ENCODE data around the gene MBD2. TPM values are rescaled to one million over a fixed set of nuclear protein-coding genes. Genes with fewer than 3 reads are reported as not detected.
A peak's percentile ranks its signal among the peaks of the same experiment; 100 is the strongest.

The MBD2 gene
- total RNA-seq, 2 experiments from 2014 or later, result 39.2 to 176 TPM

- no peak for TF ChIP-seq CTCF (conservative IDR thresholded peaks at IDR 0.05; ENCODE audit: low read length)
- no peak for TF ChIP-seq EZH2phosphoT487 (IDR thresholded peaks at IDR 0.05; ENCODE audit: borderline replicate concordance, low read depth, low read length)
- ChIA-PET CTCF (ENCODE audit: unreplicated experiment) (interaction anchor here (1.4 kb wide), 1 partner anchor 46 kb away, joined by 3 read pairs; no protein-coding TSS in a partner anchor), POLR2A (interaction anchor here (0.6 to 3.3 kb wide), 8 partner anchors 17 to 89 kb away, joined by 3 to 17 read pairs (median 5); partner anchors contain the start of genes C18orf54 and STARD6)
- peak overlapping the region; percentile 91 for H3K27ac ChIP-seq (ENCODE audit: low read depth, low read length, poor library complexity, severe bottlenecking)
- H4K20me1 ChIP-seq (ENCODE audit: insufficient read depth, low read length), result no peaks in the 10 kb centered on the region
- peaks cover 18% of the 10 kb centered on the region; the same call in 1 of the 2 replicates for H3K79me2 ChIP-seq (ENCODE audit: insufficient read depth, low read depth, low read length)
- peak overlapping the region; percentile 99 for H3K4me2 ChIP-seq (ENCODE audit: low read length)
- no peak for DNase-seq (ENCODE audit: low spot score)
- H3K9me2 ChIP-seq (ENCODE audit: insufficient read depth, low read length), result no peaks in the 10 kb centered on the region
- intact Hi-C loops (cut with micrococcal nuclease; ENCODE audit: unreplicated experiment), result loop anchor here (1.0 to 2.0 kb wide), 3 partner anchors 21 to 88 kb away; partner anchors contain the start of genes C18orf54 and STARD6
- peak overlapping the region; percentile 85; the same call in 1 of the 2 replicates for H2AFZ ChIP-seq (ENCODE audit: low read length)
- H3K4me1 ChIP-seq (ENCODE audit: insufficient read depth, low read length, poor library complexity, severe bottlenecking), result peaks cover 58% of the 10 kb centered on the region
- H3K36me3 ChIP-seq (ENCODE audit: insufficient read depth, low read length), result no peaks in the 10 kb centered on the region
- no peaks in the 10 kb centered on the region for H3K9me3 ChIP-seq (ENCODE audit: low read length)
- BruUV-seq (replicated peaks), result TSS peak; percentile 92
- peak overlapping the region; percentile 75 for H3K4me3 ChIP-seq (ENCODE audit: low read depth, low read length, poor library complexity, severe bottlenecking)
These were observed 44.3 kb upstream of the MBD2 start for GRCh38 chr18:54268751-54269150.

GRCh38 chr18:54267701-54268100, 43.2 kb upstream of the MBD2 start:
- Histone ChIP-seq H3K4me2 (ENCODE audit: low read length) (no peak overlapping the region), H4K20me1 (ENCODE audit: insufficient read depth, low read length) (no peaks in the 10 kb centered on the region), H3K4me3 (ENCODE audit: low read depth, low read length, poor library complexity, severe bottlenecking) (no peak overlapping the region), H3K27ac (ENCODE audit: low read depth, low read length, poor library complexity, severe bottlenecking) (no peak overlapping the region), H3K4me1 (ENCODE audit: insufficient read depth, low read length, poor library complexity, severe bottlenecking) (peaks cover 63% of the 10 kb centered on the region), H3K36me3 (ENCODE audit: insufficient read depth, low read length) (no peaks in the 10 kb centered on the region), H3K9me2 (ENCODE audit: insufficient read depth, low read length) (no peaks in the 10 kb centered on the region), H3K79me2 (ENCODE audit: insufficient read depth, low read depth, low read length) (peaks cover 18% of the 10 kb centered on the region; the same call in 1 of the 2 replicates), H3K9me3 (ENCODE audit: low read length) (no peaks in the 10 kb centered on the region), H2AFZ (ENCODE audit: low read length) (0 out of 2 replicates have a peak overlapping the region, but pooled peaks have one; percentile 8)
- intact Hi-C loops (cut with micrococcal nuclease; ENCODE audit: unreplicated experiment), result loop anchor here (2.0 kb wide), 1 partner anchor 89 kb away; the partner anchor contains the start of genes C18orf54 and STARD6
- DNase-seq (ENCODE audit: low spot score), result no peak
- no TSS peak for BruUV-seq (replicated peaks)
- TF ChIP-seq EZH2phosphoT487 (IDR thresholded peaks at IDR 0.05; ENCODE audit: borderline replicate concordance, low read depth, low read length), result no peak
- no peak for TF ChIP-seq CTCF (conservative IDR thresholded peaks at IDR 0.05; ENCODE audit: low read length)
- ChIA-PET CTCF (ENCODE audit: unreplicated experiment) (no interaction called here), POLR2A (interaction anchor here (0.6 to 4.0 kb wide), 7 partner anchors 30 to 97 kb away, joined by 3 to 21 read pairs (median 4); no protein-coding TSS in a partner anchor)

GRCh38 chr18:54263904-54264336, 39.5 kb upstream of the MBD2 start:
- H3K4me2 ChIP-seq (ENCODE audit: low read length), result peak overlapping the region; percentile 62
- H3K36me3 ChIP-seq (ENCODE audit: insufficient read depth, low read length), result no peaks in the 10 kb centered on the region
- peak overlapping the region; percentile 30 for H3K4me3 ChIP-seq (ENCODE audit: low read depth, low read length, poor library complexity, severe bottlenecking)
- H3K4me1 ChIP-seq (ENCODE audit: insufficient read depth, low read length, poor library complexity, severe bottlenecking), result peaks cover 63% of the 10 kb centered on the region
- peak overlapping the region; percentile 99 for H2AFZ ChIP-seq (ENCODE audit: low read length)
- ChIA-PET CTCF (ENCODE audit: unreplicated experiment) (no interaction called here), POLR2A (interaction anchor here (0.9 to 4.0 kb wide), 7 partner anchors 13 to 45 kb away, joined by 3 to 21 read pairs (median 9); partner anchors contain the start of gene MBD2)
- intact Hi-C loops (cut with micrococcal nuclease; ENCODE audit: unreplicated experiment), result no loop called here
- no peaks in the 10 kb centered on the region for H3K79me2 ChIP-seq (ENCODE audit: insufficient read depth, low read depth, low read length)
- TF ChIP-seq CTCF (conservative IDR thresholded peaks at IDR 0.05; ENCODE audit: low read length), result no peak
- H3K9me2 ChIP-seq (ENCODE audit: insufficient read depth, low read length), result no peaks in the 10 kb centered on the region
- no peaks in the 10 kb centered on the region for H4K20me1 ChIP-seq (ENCODE audit: insufficient read depth, low read length)
- H3K27ac ChIP-seq (ENCODE audit: low read depth, low read length, poor library complexity, severe bottlenecking), result peak overlapping the region; percentile 55
- H3K9me3 ChIP-seq (ENCODE audit: low read length), result no peaks in the 10 kb centered on the region
- no TSS peak for BruUV-seq (replicated peaks)
- DNase-seq (ENCODE audit: low spot score), result peak; percentile 30
